SK-N-SH treated with all-trans-retinoic acid at 6 μM for 48 hours (cell line): Measurements from ENCODE around the gene NDUFS8.
A peak's percentile ranks its signal among the peaks of the same experiment; 100 is the strongest.

Source experiments
- ATAC-seq: fragments of 200-7000 bp; cut with Tn5 transposase; 3 replicates; pipeline ENCODE4 v1.9.1; 2020; ENCODE audit warnings: mild to moderate bottlenecking, moderate library complexity
- ARNTL ChIP-seq: fragments of 450-650 bp; formaldehyde crosslinking; IDR thresholded peaks from 2 replicates; pipeline ENCODE4 v1.5.0; 2020; ENCODE audit warnings: low read depth, mild to moderate bottlenecking, moderate library complexity, borderline replicate concordance
- BACH2 ChIP-seq: fragments of 250-450 bp; sonication (Bioruptor Pico); IDR thresholded peaks from 2 replicates; pipeline ENCODE4 v1.9.0; 2021; ENCODE audit warnings: mild to moderate bottlenecking, borderline replicate concordance
- CSDC2 ChIP-seq: fragments of 250-450 bp; sonication (Bioruptor Pico); IDR thresholded peaks from 2 replicates; pipeline ENCODE4 v1.5.0; 2020; ENCODE audit warnings: mild to moderate bottlenecking, moderate library complexity
- ESRRG ChIP-seq: fragments of 250-450 bp; sonication (Bioruptor Pico); IDR thresholded peaks from 2 replicates; pipeline ENCODE4 v1.6.1; 2021; ENCODE audit warnings: mild to moderate bottlenecking
- GLIS3 ChIP-seq: fragments of 250-450 bp; sonication (Bioruptor Pico); IDR thresholded peaks from 2 replicates; pipeline ENCODE4 v1.5.0; 2020; ENCODE audit warnings: mild to moderate bottlenecking, moderate library complexity
- ISL1 ChIP-seq: fragments of 250-450 bp; sonication (Bioruptor Pico); IDR thresholded peaks from 2 replicates; pipeline ENCODE4 v2.1.2; 2022; ENCODE audit warnings: mild to moderate bottlenecking, moderate library complexity
- OSR1 ChIP-seq: fragments of 250-450 bp; sonication (Bioruptor Pico); IDR thresholded peaks from 2 replicates; pipeline ENCODE4 v1.8.0; 2022; ENCODE audit warnings: moderate library complexity, mild to moderate bottlenecking, inconsistent platforms
- PPARA ChIP-seq: fragments of 250-450 bp; sonication (Bioruptor Pico); IDR thresholded peaks from 2 replicates; pipeline ENCODE4 v1.5.0; 2020; ENCODE audit warnings: mild to moderate bottlenecking, borderline replicate concordance
- RARB ChIP-seq: fragments of 250-450 bp; sonication (Bioruptor Pico); IDR thresholded peaks from 2 replicates; pipeline ENCODE4 v1.8.0; 2021; ENCODE audit warnings: mild to moderate bottlenecking, moderate library complexity
- SNAI2 ChIP-seq: fragments of 250-450 bp; sonication (Bioruptor Pico); IDR thresholded peaks from 2 replicates; pipeline ENCODE4 v1.5.0; 2020; ENCODE audit warnings: mild to moderate bottlenecking, moderate library complexity
- TCF4 ChIP-seq: fragments of 250-450 bp; sonication (Bioruptor Pico); IDR thresholded peaks from 2 replicates; pipeline ENCODE4 v1.8.0; 2021; ENCODE audit warnings: mild to moderate bottlenecking, moderate library complexity, borderline replicate concordance
- TOX ChIP-seq: fragments of 250-450 bp; sonication (Bioruptor Pico); IDR thresholded peaks from 2 replicates; pipeline ENCODE4 v1.8.0; 2021; ENCODE audit warnings: mild to moderate bottlenecking, moderate library complexity, borderline replicate concordance
- ZFP3 ChIP-seq: fragments of 250-450 bp; sonication (Bioruptor Pico); IDR thresholded peaks from 2 replicates; pipeline ENCODE4 v1.5.0; 2020; ENCODE audit warnings: mild to moderate bottlenecking, moderate library complexity
- ZNF565 ChIP-seq: fragments of 450-650 bp; formaldehyde crosslinking; conservative IDR thresholded peaks from 2 replicates; pipeline ENCODE4 v1.5.0; 2020; ENCODE audit warnings: low read depth, mild to moderate bottlenecking, moderate library complexity
- ZNF70 ChIP-seq: fragments of 450-650 bp; formaldehyde crosslinking; IDR thresholded peaks from 2 replicates; pipeline ENCODE4 v1.5.0; 2020; ENCODE audit warnings: mild to moderate bottlenecking, moderate library complexity
- TF ChIP-seq, protein P1 (sequence below): fragments of 250-450 bp; sonication (Bioruptor Pico); IDR thresholded peaks from 2 replicates; pipeline ENCODE4 v1.5.1; 2021; ENCODE audit warnings: mild to moderate bottlenecking, moderate library complexity
- TF ChIP-seq, protein P2 (sequence below): fragments of 250-450 bp; sonication (Bioruptor Pico); IDR thresholded peaks from 2 replicates; pipeline ENCODE4 v1.8.0; 2020; ENCODE audit warnings: mild to moderate bottlenecking, moderate library complexity, borderline replicate concordance
- TF ChIP-seq, protein P3 (sequence below): fragments of 250-450 bp; sonication (Bioruptor Pico); IDR thresholded peaks from 2 replicates; pipeline ENCODE4 v1.5.1; 2020; ENCODE audit warnings: low read depth, mild to moderate bottlenecking, moderate library complexity
- TF ChIP-seq, protein P4 (sequence below): fragments of 250-450 bp; sonication (Bioruptor Pico); IDR thresholded peaks from 2 replicates; pipeline ENCODE4 v1.8.0; 2021; ENCODE audit warnings: low read depth, mild to moderate bottlenecking, moderate library complexity, borderline replicate concordance
- TF ChIP-seq, protein P5 (sequence below): fragments of 250-450 bp; sonication (Bioruptor Pico); IDR thresholded peaks from 2 replicates; pipeline ENCODE4 v1.5.0; 2020; ENCODE audit warnings: mild to moderate bottlenecking, moderate library complexity

NDUFS8 gene

DNA sequence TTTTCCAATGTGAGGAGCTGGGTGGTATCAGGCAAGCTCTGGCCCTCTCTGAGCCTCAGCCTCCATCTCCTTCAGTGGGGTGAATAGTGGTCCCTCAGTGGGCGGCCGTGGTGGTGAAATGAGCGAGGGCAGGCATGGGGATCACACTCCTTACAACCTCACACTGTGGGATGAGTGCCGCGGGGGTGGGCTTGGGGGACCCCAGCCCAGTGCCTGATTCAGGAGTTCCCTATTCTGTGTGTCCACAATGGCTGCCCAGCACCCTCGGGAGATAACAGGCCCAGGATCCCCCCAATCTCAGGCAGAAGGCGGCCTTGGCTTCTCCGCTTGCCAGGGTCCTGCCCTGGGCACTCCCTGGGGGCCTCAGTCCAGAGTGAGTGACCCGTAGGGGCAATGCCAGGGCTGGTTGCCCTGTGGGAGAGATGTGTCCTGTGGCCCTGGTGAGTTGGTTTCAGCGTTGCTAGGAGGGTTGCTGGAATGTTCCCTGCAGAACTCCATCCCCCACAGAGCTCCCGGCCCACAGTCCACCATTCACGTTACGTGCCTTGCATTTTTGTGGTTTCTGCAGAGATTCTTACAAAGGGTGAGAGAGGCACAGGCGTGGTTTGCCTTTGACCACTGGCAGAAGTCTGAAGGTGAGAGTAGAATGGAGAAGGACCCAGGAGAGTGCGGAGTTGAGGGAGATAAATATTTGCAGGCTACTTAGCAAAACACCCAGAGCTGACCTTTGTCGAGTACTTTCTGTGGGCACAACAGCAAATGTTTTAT is 17.5 kb upstream of the NDUFS8 start:
- TF ChIP-seq OSR1 (CRISPR knock-in tag): no peak
- TF ChIP-seq, protein P1, sequence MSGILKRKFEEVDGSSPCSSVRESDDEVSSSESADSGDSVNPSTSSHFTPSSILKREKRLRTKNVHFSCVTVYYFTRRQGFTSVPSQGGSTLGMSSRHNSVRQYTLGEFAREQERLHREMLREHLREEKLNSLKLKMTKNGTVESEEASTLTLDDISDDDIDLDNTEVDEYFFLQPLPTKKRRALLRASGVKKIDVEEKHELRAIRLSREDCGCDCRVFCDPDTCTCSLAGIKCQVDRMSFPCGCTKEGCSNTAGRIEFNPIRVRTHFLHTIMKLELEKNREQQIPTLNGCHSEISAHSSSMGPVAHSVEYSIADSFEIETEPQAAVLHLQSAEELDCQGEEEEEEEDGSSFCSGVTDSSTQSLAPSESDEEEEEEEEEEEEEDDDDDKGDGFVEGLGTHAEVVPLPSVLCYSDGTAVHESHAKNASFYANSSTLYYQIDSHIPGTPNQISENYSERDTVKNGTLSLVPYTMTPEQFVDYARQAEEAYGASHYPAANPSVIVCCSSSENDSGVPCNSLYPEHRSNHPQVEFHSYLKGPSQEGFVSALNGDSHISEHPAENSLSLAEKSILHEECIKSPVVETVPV: no peak
- no peak for TF ChIP-seq PPARA
- TF ChIP-seq, protein P2, sequence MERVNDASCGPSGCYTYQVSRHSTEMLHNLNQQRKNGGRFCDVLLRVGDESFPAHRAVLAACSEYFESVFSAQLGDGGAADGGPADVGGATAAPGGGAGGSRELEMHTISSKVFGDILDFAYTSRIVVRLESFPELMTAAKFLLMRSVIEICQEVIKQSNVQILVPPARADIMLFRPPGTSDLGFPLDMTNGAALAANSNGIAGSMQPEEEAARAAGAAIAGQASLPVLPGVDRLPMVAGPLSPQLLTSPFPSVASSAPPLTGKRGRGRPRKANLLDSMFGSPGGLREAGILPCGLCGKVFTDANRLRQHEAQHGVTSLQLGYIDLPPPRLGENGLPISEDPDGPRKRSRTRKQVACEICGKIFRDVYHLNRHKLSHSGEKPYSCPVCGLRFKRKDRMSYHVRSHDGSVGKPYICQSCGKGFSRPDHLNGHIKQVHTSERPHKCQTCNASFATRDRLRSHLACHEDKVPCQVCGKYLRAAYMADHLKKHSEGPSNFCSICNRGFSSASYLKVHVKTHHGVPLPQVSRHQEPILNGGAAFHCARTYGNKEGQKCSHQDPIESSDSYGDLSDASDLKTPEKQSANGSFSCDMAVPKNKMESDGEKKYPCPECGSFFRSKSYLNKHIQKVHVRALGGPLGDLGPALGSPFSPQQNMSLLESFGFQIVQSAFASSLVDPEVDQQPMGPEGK: 0 out of 2 replicates have a peak, but pooled peaks have one; percentile 17
- TF ChIP-seq ESRRG (CRISPR knock-in tag): no peak
- TF ChIP-seq ISL1 (CRISPR knock-in tag): no peak
- TF ChIP-seq, protein P3, sequence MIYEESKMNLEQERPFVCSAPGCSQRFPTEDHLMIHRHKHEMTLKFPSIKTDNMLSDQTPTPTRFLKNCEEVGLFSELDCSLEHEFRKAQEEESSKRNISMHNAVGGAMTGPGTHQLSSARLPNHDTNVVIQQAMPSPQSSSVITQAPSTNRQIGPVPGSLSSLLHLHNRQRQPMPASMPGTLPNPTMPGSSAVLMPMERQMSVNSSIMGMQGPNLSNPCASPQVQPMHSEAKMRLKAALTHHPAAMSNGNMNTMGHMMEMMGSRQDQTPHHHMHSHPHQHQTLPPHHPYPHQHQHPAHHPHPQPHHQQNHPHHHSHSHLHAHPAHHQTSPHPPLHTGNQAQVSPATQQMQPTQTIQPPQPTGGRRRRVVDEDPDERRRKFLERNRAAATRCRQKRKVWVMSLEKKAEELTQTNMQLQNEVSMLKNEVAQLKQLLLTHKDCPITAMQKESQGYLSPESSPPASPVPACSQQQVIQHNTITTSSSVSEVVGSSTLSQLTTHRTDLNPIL: no peak
- TF ChIP-seq ZNF565 (CRISPR knock-in tag): no peak
- TF ChIP-seq GLIS3: no peak
- no peak for TF ChIP-seq SNAI2 (CRISPR knock-in tag)
- TF ChIP-seq CSDC2 (CRISPR knock-in tag): peak; percentile 32; the same call in 1 of the 2 replicates
- TF ChIP-seq ZNF70 (CRISPR knock-in tag): no peak
- TF ChIP-seq BACH2 (CRISPR knock-in tag): no peak
- TF ChIP-seq, protein P4, sequence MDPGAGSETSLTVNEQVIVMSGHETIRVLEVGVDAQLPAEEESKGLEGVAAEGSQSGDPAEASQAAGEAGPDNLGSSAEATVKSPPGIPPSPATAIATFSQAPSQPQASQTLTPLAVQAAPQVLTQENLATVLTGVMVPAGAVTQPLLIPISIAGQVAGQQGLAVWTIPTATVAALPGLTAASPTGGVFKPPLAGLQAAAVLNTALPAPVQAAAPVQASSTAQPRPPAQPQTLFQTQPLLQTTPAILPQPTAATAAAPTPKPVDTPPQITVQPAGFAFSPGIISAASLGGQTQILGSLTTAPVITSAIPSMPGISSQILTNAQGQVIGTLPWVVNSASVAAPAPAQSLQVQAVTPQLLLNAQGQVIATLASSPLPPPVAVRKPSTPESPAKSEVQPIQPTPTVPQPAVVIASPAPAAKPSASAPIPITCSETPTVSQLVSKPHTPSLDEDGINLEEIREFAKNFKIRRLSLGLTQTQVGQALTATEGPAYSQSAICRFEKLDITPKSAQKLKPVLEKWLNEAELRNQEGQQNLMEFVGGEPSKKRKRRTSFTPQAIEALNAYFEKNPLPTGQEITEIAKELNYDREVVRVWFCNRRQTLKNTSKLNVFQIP (CRISPR knock-in tag): no peak
- TF ChIP-seq, protein P5, sequence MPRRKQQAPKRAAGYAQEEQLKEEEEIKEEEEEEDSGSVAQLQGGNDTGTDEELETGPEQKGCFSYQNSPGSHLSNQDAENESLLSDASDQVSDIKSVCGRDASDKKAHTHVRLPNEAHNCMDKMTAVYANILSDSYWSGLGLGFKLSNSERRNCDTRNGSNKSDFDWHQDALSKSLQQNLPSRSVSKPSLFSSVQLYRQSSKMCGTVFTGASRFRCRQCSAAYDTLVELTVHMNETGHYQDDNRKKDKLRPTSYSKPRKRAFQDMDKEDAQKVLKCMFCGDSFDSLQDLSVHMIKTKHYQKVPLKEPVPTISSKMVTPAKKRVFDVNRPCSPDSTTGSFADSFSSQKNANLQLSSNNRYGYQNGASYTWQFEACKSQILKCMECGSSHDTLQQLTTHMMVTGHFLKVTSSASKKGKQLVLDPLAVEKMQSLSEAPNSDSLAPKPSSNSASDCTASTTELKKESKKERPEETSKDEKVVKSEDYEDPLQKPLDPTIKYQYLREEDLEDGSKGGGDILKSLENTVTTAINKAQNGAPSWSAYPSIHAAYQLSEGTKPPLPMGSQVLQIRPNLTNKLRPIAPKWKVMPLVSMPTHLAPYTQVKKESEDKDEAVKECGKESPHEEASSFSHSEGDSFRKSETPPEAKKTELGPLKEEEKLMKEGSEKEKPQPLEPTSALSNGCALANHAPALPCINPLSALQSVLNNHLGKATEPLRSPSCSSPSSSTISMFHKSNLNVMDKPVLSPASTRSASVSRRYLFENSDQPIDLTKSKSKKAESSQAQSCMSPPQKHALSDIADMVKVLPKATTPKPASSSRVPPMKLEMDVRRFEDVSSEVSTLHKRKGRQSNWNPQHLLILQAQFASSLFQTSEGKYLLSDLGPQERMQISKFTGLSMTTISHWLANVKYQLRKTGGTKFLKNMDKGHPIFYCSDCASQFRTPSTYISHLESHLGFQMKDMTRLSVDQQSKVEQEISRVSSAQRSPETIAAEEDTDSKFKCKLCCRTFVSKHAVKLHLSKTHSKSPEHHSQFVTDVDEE: no peak
- TF ChIP-seq ARNTL (CRISPR knock-in tag): no peak
- TF ChIP-seq TOX (CRISPR knock-in tag): no peak
- TF ChIP-seq, all 23 proteins: peak for 2
- peak; percentile 80 for ATAC-seq

DNA sequence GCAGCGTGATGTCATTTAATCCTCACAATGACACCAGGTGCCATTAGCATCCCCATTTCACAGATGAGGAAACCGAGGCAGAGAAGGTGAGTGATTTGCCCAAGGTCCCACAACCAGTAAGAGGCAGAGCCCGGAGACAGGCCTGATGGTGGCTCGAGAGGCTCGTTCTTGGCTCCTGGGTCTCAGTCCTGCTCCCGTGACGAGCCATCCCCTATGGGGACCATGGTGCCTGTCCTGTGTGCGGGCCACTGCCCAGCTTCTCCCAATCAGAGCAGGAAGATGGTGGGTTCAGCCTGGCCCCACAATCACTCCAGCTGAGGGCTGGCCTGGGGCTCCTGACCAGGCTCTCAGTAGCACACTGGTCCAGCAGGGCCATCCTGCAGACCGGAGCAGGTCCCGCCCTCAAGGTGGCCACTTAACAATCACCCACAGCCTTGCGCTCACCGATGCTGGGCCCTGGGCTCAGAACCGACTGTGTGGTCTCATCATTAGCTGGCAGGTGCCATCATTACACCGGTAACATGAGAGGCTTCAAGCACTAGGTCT is 16.8 kb upstream of the NDUFS8 start:
- no peak for TF ChIP-seq ISL1 (CRISPR knock-in tag)
- TF ChIP-seq ZFP3 (CRISPR knock-in tag): no peak
- no peak for TF ChIP-seq TCF4 (CRISPR knock-in tag)
- no peak for TF ChIP-seq SNAI2 (CRISPR knock-in tag)
- TF ChIP-seq, protein P5: no peak
- TF ChIP-seq CSDC2 (CRISPR knock-in tag): no peak
- no peak for TF ChIP-seq RARB (CRISPR knock-in tag)
- ATAC-seq: no peak
